WTC11 (cell line): ENCODE results near the gene CD74.

Source experiments
- ATF6 ChIP-seq: sonication (generic); formaldehyde crosslinking; IDR thresholded peaks from 2 replicates; pipeline ENCODE4 v1.8.1; 2023; ENCODE audit warnings: mild to moderate bottlenecking, missing genetic modification reagents
- CREB1 ChIP-seq: sonication (generic); formaldehyde crosslinking; IDR thresholded peaks from 2 replicates; pipeline ENCODE4 v1.8.0; 2023; ENCODE audit warnings: mild to moderate bottlenecking, missing genetic modification reagents
- FOXJ3 ChIP-seq: sonication (generic); formaldehyde crosslinking; IDR thresholded peaks from 2 replicates; pipeline ENCODE4 v1.9.0; 2021; ENCODE audit warnings: missing genetic modification reagents, mild to moderate bottlenecking, borderline replicate concordance
- MAX ChIP-seq: sonication (generic); formaldehyde crosslinking; IDR thresholded peaks from 2 replicates; pipeline ENCODE4 v1.8.0; 2022; ENCODE audit warnings: mild to moderate bottlenecking, missing genetic modification reagents
- NFE2L1 ChIP-seq: sonication (generic); formaldehyde crosslinking; IDR thresholded peaks from 2 replicates; pipeline ENCODE4 v1.8.1; 2023; ENCODE audit warnings: missing genetic modification reagents
- PREB ChIP-seq: sonication (generic); formaldehyde crosslinking; IDR thresholded peaks from 2 replicates; pipeline ENCODE4 v1.8.1; 2022; ENCODE audit warnings: mild to moderate bottlenecking, missing genetic modification reagents, moderate library complexity, borderline replicate concordance
- TF ChIP-seq, protein P1 (sequence below): fragments of 200-600 bp; IDR thresholded peaks from 2 replicates; pipeline ENCODE4 v1.8.0; 2022; ENCODE audit warnings: antibody characterized with exemption
- TF ChIP-seq, protein P2 (sequence below): sonication (generic); formaldehyde crosslinking; IDR thresholded peaks from 2 replicates; pipeline ENCODE4 v1.8.0; 2023; ENCODE audit warnings: missing genetic modification reagents, mild to moderate bottlenecking, borderline replicate concordance

DNA sequence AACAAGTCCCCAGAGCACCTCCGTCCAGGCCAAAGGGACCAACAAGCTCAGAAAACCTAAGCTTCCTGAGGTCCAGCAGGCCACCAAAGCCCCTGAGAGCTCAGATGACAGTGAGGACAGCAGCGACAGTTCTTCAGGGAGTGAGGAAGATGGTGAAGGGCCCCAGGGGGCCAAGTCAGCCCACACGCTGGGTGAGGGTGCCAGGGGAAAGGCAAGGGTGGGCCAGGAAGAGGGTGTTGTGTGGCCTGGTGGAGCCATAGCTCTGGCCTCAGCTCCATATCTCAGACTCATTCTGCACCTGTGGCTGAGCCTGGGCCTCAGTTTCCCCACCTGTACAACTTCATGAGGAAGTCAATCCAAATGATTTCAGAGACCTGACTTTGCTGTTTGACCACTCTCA, 20.7 kb downstream of the CD74 start:
- TF ChIP-seq CREB1 (no peak), ATF6 (CRISPR knock-in tag) (no peak), NFE2L1 (CRISPR knock-in tag) (no peak), FOXJ3 (CRISPR knock-in tag) (no peak), PREB (no peak), MAX (CRISPR knock-in tag) (no peak)
- TF ChIP-seq, protein P1, sequence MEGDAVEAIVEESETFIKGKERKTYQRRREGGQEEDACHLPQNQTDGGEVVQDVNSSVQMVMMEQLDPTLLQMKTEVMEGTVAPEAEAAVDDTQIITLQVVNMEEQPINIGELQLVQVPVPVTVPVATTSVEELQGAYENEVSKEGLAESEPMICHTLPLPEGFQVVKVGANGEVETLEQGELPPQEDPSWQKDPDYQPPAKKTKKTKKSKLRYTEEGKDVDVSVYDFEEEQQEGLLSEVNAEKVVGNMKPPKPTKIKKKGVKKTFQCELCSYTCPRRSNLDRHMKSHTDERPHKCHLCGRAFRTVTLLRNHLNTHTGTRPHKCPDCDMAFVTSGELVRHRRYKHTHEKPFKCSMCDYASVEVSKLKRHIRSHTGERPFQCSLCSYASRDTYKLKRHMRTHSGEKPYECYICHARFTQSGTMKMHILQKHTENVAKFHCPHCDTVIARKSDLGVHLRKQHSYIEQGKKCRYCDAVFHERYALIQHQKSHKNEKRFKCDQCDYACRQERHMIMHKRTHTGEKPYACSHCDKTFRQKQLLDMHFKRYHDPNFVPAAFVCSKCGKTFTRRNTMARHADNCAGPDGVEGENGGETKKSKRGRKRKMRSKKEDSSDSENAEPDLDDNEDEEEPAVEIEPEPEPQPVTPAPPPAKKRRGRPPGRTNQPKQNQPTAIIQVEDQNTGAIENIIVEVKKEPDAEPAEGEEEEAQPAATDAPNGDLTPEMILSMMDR = no peak
- TF ChIP-seq, protein P2, sequence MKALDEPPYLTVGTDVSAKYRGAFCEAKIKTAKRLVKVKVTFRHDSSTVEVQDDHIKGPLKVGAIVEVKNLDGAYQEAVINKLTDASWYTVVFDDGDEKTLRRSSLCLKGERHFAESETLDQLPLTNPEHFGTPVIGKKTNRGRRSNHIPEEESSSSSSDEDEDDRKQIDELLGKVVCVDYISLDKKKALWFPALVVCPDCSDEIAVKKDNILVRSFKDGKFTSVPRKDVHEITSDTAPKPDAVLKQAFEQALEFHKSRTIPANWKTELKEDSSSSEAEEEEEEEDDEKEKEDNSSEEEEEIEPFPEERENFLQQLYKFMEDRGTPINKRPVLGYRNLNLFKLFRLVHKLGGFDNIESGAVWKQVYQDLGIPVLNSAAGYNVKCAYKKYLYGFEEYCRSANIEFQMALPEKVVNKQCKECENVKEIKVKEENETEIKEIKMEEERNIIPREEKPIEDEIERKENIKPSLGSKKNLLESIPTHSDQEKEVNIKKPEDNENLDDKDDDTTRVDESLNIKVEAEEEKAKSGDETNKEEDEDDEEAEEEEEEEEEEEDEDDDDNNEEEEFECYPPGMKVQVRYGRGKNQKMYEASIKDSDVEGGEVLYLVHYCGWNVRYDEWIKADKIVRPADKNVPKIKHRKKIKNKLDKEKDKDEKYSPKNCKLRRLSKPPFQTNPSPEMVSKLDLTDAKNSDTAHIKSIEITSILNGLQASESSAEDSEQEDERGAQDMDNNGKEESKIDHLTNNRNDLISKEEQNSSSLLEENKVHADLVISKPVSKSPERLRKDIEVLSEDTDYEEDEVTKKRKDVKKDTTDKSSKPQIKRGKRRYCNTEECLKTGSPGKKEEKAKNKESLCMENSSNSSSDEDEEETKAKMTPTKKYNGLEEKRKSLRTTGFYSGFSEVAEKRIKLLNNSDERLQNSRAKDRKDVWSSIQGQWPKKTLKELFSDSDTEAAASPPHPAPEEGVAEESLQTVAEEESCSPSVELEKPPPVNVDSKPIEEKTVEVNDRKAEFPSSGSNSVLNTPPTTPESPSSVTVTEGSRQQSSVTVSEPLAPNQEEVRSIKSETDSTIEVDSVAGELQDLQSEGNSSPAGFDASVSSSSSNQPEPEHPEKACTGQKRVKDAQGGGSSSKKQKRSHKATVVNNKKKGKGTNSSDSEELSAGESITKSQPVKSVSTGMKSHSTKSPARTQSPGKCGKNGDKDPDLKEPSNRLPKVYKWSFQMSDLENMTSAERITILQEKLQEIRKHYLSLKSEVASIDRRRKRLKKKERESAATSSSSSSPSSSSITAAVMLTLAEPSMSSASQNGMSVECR (CRISPR knock-in tag) = no peak
